Heart right ventricle (tissue), 16 donors: ENCODE data around the gene THTPA. TPM values are rescaled to one million over a fixed set of nuclear protein-coding genes. Genes with fewer than 3 reads are reported as not detected.

Experiments
- ATAC-seq, 8 donors: fragments of 200-7000 bp; cut with Tn5 transposase; one replicate each; pipeline ENCODE4 v1.9.1; 2020; ENCODE audit warnings: mild to moderate bottlenecking in 8 of 8, moderate library complexity in 8 of 8, moderate number of reproducible peaks in 1 of 8
- DNase-seq, 2 donors: peaks; one replicate each; pipeline ENCODE4 v3.0.0-alpha.2; 2020
- H3K27ac ChIP-seq, 10 donors: fragments of 200-600 bp; sonication (generic) in 2 of 10; one replicate each; pipeline versions ENCODE4 v1.5.0 to v1.8.0; 2020 to 2022; ENCODE audit warnings: mild to moderate bottlenecking in 3 of 10
- H3K27me3 ChIP-seq, 7 donors: fragments of 200-600 bp; one replicate each; pipeline ENCODE4 v1.8.0; 2021 to 2022; ENCODE audit warnings: mild to moderate bottlenecking in 2 of 7
- H3K36me3 ChIP-seq, 9 donors: fragments of 200-600 bp; sonication (generic) in 1 of 9; one replicate each; pipeline versions ENCODE4 v1.5.0 to v1.8.0; 2020 to 2022; ENCODE audit warnings: mild to moderate bottlenecking in 2 of 9
- H3K4me1 ChIP-seq, 9 donors: fragments of 200-600 bp; sonication (generic) in 1 of 9; one replicate each; pipeline versions ENCODE4 v1.5.0 to v1.8.0; 2020 to 2022; ENCODE audit warnings: mild to moderate bottlenecking in 4 of 9
- H3K4me3 ChIP-seq, 10 donors: fragments of 200-600 bp; sonication (generic) in 2 of 10; one replicate each; pipeline versions ENCODE4 v1.5.0 to v1.8.0; 2020 to 2022; ENCODE audit warnings: mild to moderate bottlenecking in 7 of 10, moderate library complexity in 2 of 10
- H3K9me3 ChIP-seq, 11 donors: fragments of 200-600 bp in 10 of 11; sonication (generic) in 2 of 11; one replicate each; pipeline versions ENCODE4 v1.5.0 to v1.8.0; 2013 to 2022; ENCODE audit warnings: mild to moderate bottlenecking in 2 of 11, control low read depth in 1 of 11, moderate library complexity in 1 of 11
- CTCF ChIP-seq, 9 donors: fragments of 200-600 bp; sonication (generic) in 2 of 9; IDR thresholded peaks; one replicate each; pipeline versions ENCODE4 v1.5.0 to v1.8.0; 2021 to 2022; ENCODE audit warnings: antibody characterized with exemption in 9 of 9, mild to moderate bottlenecking in 5 of 9, moderate library complexity in 1 of 9
- WGBS, 2 donors: extraction: QIAGEN DNeasy Blood & Tissue Kit; methylation state at CpG; one replicate each; pipeline ENCODE4 v1.1.7; 2013; ENCODE audit warnings: inconsistent platforms in 1 of 2; 5-methylcytosine and 5-hydroxymethylcytosine counted together
- intact Hi-C, 10 donors: fragments of 100-400 bp; cut with DNase I; formaldehyde crosslinking; loops; one replicate each; pipeline versions ENCODE4 v1.11.1 to v1.14.2; 2022
- long read RNA-seq, 3 donors: library from polyadenylated mRNA; unstranded; transcript quantifications; one replicate each; pipeline ENCODE4 v2.0.0, GENCODE V29; 2020 to 2021
- polyA plus RNA-seq, 2 donors: library from polyadenylated mRNA; stranded (reverse); fragments of 200-250 nt; gene quantifications; one replicate each; pipeline ENCODE4 v1.2.3, GENCODE V29; 2013
- total RNA-seq, 10 donors: library from RNA; stranded (reverse); fragmentation: NEBNext Ultra II Directional in 3 of 10; extraction: Animal tissue kit (Norgen Biotek cat#: 25700) in 3 of 10; gene quantifications; one replicate each; pipeline versions ENCODE4 v1.2.1 to v1.2.4, GENCODE V29; 2021 to 2023
- donor health status: Arrhythmogenic right ventricular cardiomyopathy.
- donor health status: ischemic (EF 13 %, LVEDD 7.1; RV severe dilation, severe dysfunction).
- donor health status: healthy with polysubstance abuse.
- donor health status: DM: no; HTN: yes; CAD: no.
- donor health status: DM: no; HTN: no; CAD: no.
- donor health status: ischemic (EF 25% LVEDD 6.9; RV normal size, moderate dysfunction).
- donor health status: ischemic (EF 25% LVEDD 5.7; RV mildly dilated, moderate dysfunction).
- donor health status: healthy.
- donor health status: DM: yes; HTN: yes; CAD: no.
- donor health status: Ischemic cardiomyopathy.
- donor health status: ischemic (EF 35%, LVEDD 5.7; RV mildly dilated, moderate dysfunction).
- donor health status: nonischemic (EF 11% LVEDD 7.7; RV severe dilation, severe dysfunction).
- donor health status: DM: yes; HTN: yes; CAD: no.
- donor health status: PGD.
- donor health status: ischemic (EF 29% LVEDD 5.4; RV normal size, mild dysfunction).
- donor health status: nonischemic (EF 23%, LVEDD 6.1; RV moderate dilation, normal function).

Gene THTPA
- 10 to 100 TPM; 15.8 to 27.9 (median 18.0) TPM for total RNA-seq
- 10 to 100 TPM in 1 of 2 donors, 1 to 10 TPM in 1; 8.7 to 20.8 TPM for polyA plus RNA-seq
- long read RNA-seq, donor 1, transcript THTPA-205 (2 exons, 571 nt), result major isoform, 5 of 15 reads
- long read RNA-seq, donor 1, transcript THTPA-201 (2 exons, 2,860 nt), result major isoform, 5 of 15 reads
- long read RNA-seq, donor 1, partial matches to known transcripts, result 0 of 15 reads
- long read RNA-seq, donor 1, other reads (novel, unspliced or antisense), result 1 of 15 reads
- long read RNA-seq, donor 2, transcript THTPA-202 (3 exons, 1,779 nt), result minor isoform, 5 of 24 reads
- long read RNA-seq, donor 2, transcript THTPA-201 (2 exons, 2,860 nt), result major isoform, 12 of 24 reads
- long read RNA-seq, donor 2, partial matches to known transcripts, result 1 of 24 reads
- long read RNA-seq, donor 2, other reads (novel, unspliced or antisense), result 1 of 24 reads
- long read RNA-seq, donor 3, transcript THTPA-205 (2 exons, 571 nt), result minor isoform, 7 of 51 reads
- long read RNA-seq, donor 3, transcript THTPA-202 (3 exons, 1,779 nt), result minor isoform, 7 of 51 reads
- long read RNA-seq, donor 3, transcript THTPA-201 (2 exons, 2,860 nt), result major isoform, 29 of 51 reads
- long read RNA-seq, donor 3, partial matches to known transcripts, result 0 of 51 reads
- long read RNA-seq, donor 3, other reads (novel, unspliced or antisense), result 3 of 51 reads

- peak within 1 kb of the TSS; percentile 93 to 100 (median 97) for H3K27ac ChIP-seq
- DNase-seq, result peak; percentile 92 to 93
- ATAC-seq, result peak; percentile 93 to 96 (median 95)
- intact Hi-C loops, result loop anchor here in 5 of 10 donors (2.0 to 10.0 kb wide), 3 partner anchors 87 to 234 kb away; partner anchors contain the start of genes PABPN1 (in 4 of the 5) and NGDN (in 1 of the 5)
- no peaks in the 10 kb centered on the region for H3K9me3 ChIP-seq
- TF ChIP-seq CTCF (IDR thresholded peaks at IDR 0.05), result no peak
- H3K4me3 ChIP-seq, result peak within 1 kb of the TSS; percentile 58 to 93 (median 82)
- no peaks in the 10 kb centered on the region for H3K27me3 ChIP-seq
- peaks cover 0 to 29% (median 0%) of the 10 kb centered on the region in 9 donors for H3K36me3 ChIP-seq
- peaks cover 5 to 34% (median 26%) of the 10 kb centered on the region in 9 donors for H3K4me1 ChIP-seq
- 1% methylated on average over 54 of the region's 54 CpGs for WGBS, 2 donors
These were observed at the start of gene THTPA for GRCh38 chr14:23555882-23556699. Gene THTPA, plus strand, starts transcription at chr14:23556271. Its CDS starts 487 bp downstream, at chr14:23556758.

- no peak for ATAC-seq
- TF ChIP-seq CTCF (IDR thresholded peaks at IDR 0.05), result no peak
- Histone ChIP-seq H3K27me3 (no peaks in the 10 kb centered on the region), H3K36me3 (no peaks in the 10 kb centered on the region), H3K4me1 (peaks cover 0 to 5% (median 0%) of the 10 kb centered on the region in 9 donors), H3K27ac (no peak overlapping the region), H3K4me3 (no peak overlapping the region), H3K9me3 (no peaks in the 10 kb centered on the region)
- WGBS, 2 donors, result 55 to 60% methylated on average over 13 of the region's 13 CpGs
- no peak for DNase-seq
- intact Hi-C loops, result no loop called here
These were observed 43.9 kb upstream of the THTPA start for GRCh38 chr14:23512156-23512555.

GRCh38 chr14:23513005-23513817 lies 42.9 kb upstream of the THTPA start:
- no peak for ATAC-seq
- TF ChIP-seq CTCF (IDR thresholded peaks at IDR 0.05), result no peak
- H3K4me1 ChIP-seq, result peaks cover 0 to 5% (median 0%) of the 10 kb centered on the region in 9 donors
- no peak for DNase-seq
- no peaks in the 10 kb centered on the region for H3K9me3 ChIP-seq
- H3K36me3 ChIP-seq, result no peaks in the 10 kb centered on the region
- H3K27me3 ChIP-seq, result no peaks in the 10 kb centered on the region
- WGBS, 2 donors, result 88% methylated on average over 25 of the region's 25 CpGs
- intact Hi-C loops, result no loop called here
- H3K27ac ChIP-seq, result no peak overlapping the region
- H3K4me3 ChIP-seq, result no peak overlapping the region
